HG03196 (cell line): ENCODE measurements around the gene TTLL5.
"Not testable (repeated sequence)": the region's sequence is repeated elsewhere in the genome, so short reads cannot be mapped to it uniquely, and the experiment has no call there.

Source experiments
- ATAC-seq: cut with Tn5 transposase; IDR thresholded peaks from one replicate; pipeline ENCODE4 v1.9.1; 2021; ENCODE audit not compliant: unreplicated experiment

TTLL5 gene

GRCh38 chr14:75826599-75826998 is 165.6 kb downstream of the TTLL5 start:
- ATAC-seq = no peak

GRCh38 chr14:75827331-75827730 is 166.3 kb downstream of the TTLL5 start:
- no peak for ATAC-seq

- ATAC-seq = no peak
Observed at GRCh38 chr14:75829316-75829715, 168.3 kb downstream of the TTLL5 start.

GRCh38 chr14:75831455-75831854 is 170.4 kb downstream of the TTLL5 start:
- ATAC-seq = no peak

GRCh38 chr14:75831952-75832351 is 170.9 kb downstream of the TTLL5 start:
- ATAC-seq = no peak

- ATAC-seq = no peak
Observed at GRCh38 chr14:75832621-75833297, 171.7 kb downstream of the TTLL5 start.

GRCh38 chr14:75833326-75834020 is 172.4 kb downstream of the TTLL5 start:
- ATAC-seq = no peak

GRCh38 chr14:75835156-75835725 is 174.2 kb downstream of the TTLL5 start:
- no peak for ATAC-seq

- no peak for ATAC-seq
Observed at GRCh38 chr14:75835737-75836136, 174.7 kb downstream of the TTLL5 start.

- no peak for ATAC-seq
Observed at GRCh38 chr14:75837151-75837787, 176.2 kb downstream of the TTLL5 start.

- no peak for ATAC-seq
Observed at GRCh38 chr14:75840911-75841310, 179.9 kb downstream of the TTLL5 start.

- ATAC-seq = no peak
Observed at GRCh38 chr14:75842551-75842950, 181.5 kb downstream of the TTLL5 start.

- no peak for ATAC-seq
Observed at GRCh38 chr14:75844486-75844885, 183.4 kb downstream of the TTLL5 start.

- ATAC-seq = no peak
Observed at GRCh38 chr14:75845136-75845804, 184.2 kb downstream of the TTLL5 start.

- ATAC-seq = not testable (repeated sequence)
Observed at GRCh38 chr14:75846694-75847093, 185.6 kb downstream of the TTLL5 start.

- ATAC-seq = no peak
Observed at GRCh38 chr14:75847584-75847983, 186.5 kb downstream of the TTLL5 start.

GRCh38 chr14:75848167-75848913 is 187.3 kb downstream of the TTLL5 start:
- ATAC-seq = no peak

GRCh38 chr14:75849300-75849895 is 188.4 kb downstream of the TTLL5 start:
- ATAC-seq = no peak

- ATAC-seq = no peak
Observed at GRCh38 chr14:75851574-75851866, 190.5 kb downstream of the TTLL5 start.

GRCh38 chr14:75854111-75854799 is 193.2 kb downstream of the TTLL5 start:
- ATAC-seq = no peak
